Measurements from ENCODE around the gene LRRC72. TPM values are rescaled to one million over a fixed set of nuclear protein-coding genes. Genes with fewer than 3 reads are reported as not detected.
"Not testable (repeated sequence)": the region's sequence is repeated elsewhere in the genome, so short reads cannot be mapped to it uniquely, and the experiment has no call there.

The LRRC72 gene
- total RNA-seq, 4 donors from 2014 or later = not detected

GRCh38 chr7:16529697-16530096 lies 3.1 kb downstream of the LRRC72 start:
- DNase-seq = no peak
- intact Hi-C loops (cut with DNase I; ENCODE audit: low total_unique reads) = no loop called here
- H3K27ac ChIP-seq = no peak overlapping the region
- 82 to 95% methylated on average over 1 of the region's 1 CpG for WGBS, 2 donors (ENCODE audit: low coverage in 1 of 2)
- H3K9me3 ChIP-seq = no peaks in the 10 kb centered on the region
- in situ Hi-C loops (cut with MboI; ENCODE audit: low pct_ligation_motif_present in 1 of 4, low pct_unique_long_range_greater_than_20kb in 1 of 4, low sequenced_read_pairs in 3 of 4) = no loop called here
- no peak overlapping the region for H3K4me3 ChIP-seq
- TF ChIP-seq EP300 (IDR thresholded peaks at IDR 0.05; ENCODE audit: low read depth) (no peak), POLR2A (IDR thresholded peaks at IDR 0.05) (no peak), POLR2AphosphoS5 (IDR thresholded peaks at IDR 0.05) (no peak), CTCF (IDR thresholded peaks at IDR 0.05) (no peak)
- H3K36me3 ChIP-seq = no peaks in the 10 kb centered on the region
- H3K27me3 ChIP-seq = no peaks in the 10 kb centered on the region
- H3K4me1 ChIP-seq = no peaks in the 10 kb centered on the region

- H3K4me1 ChIP-seq = no peaks in the 10 kb centered on the region
- no peaks in the 10 kb centered on the region for H3K9me3 ChIP-seq
- H3K27ac ChIP-seq = no peak overlapping the region
- DNase-seq = no peak
- 46 to 49% methylated on average over 1 of the region's 1 CpG for WGBS, 2 donors (ENCODE audit: low coverage in 1 of 2)
- in situ Hi-C loops (cut with MboI; ENCODE audit: low pct_ligation_motif_present in 1 of 4, low pct_unique_long_range_greater_than_20kb in 1 of 4, low sequenced_read_pairs in 3 of 4) (no loop called here), intact Hi-C loops (cut with DNase I; ENCODE audit: low total_unique reads) (no loop called here)
- no peaks in the 10 kb centered on the region for H3K27me3 ChIP-seq
- H3K4me3 ChIP-seq = no peak overlapping the region
- TF ChIP-seq EP300 (IDR thresholded peaks at IDR 0.05; ENCODE audit: low read depth) (no peak), CTCF (IDR thresholded peaks at IDR 0.05) (no peak), POLR2A (IDR thresholded peaks at IDR 0.05) (no peak), POLR2AphosphoS5 (IDR thresholded peaks at IDR 0.05) (no peak)
- H3K36me3 ChIP-seq = no peaks in the 10 kb centered on the region
These were observed 5.1 kb downstream of the LRRC72 start for GRCh38 chr7:16531707-16532106.

GRCh38 chr7:16532272-16532671 lies 5.6 kb downstream of the LRRC72 start:
- TF ChIP-seq POLR2A (IDR thresholded peaks at IDR 0.05) = no peak
- no peak for TF ChIP-seq EP300 (IDR thresholded peaks at IDR 0.05; ENCODE audit: low read depth)
- no peak for TF ChIP-seq POLR2AphosphoS5 (IDR thresholded peaks at IDR 0.05)
- TF ChIP-seq CTCF (IDR thresholded peaks at IDR 0.05) = no peak
- H3K4me1 ChIP-seq = no peaks in the 10 kb centered on the region
- H3K27me3 ChIP-seq = no peaks in the 10 kb centered on the region
- WGBS, 2 donors (ENCODE audit: low coverage in 1 of 2) = 37 to 43% methylated on average over 1 of the region's 1 CpG
- no peak overlapping the region for H3K27ac ChIP-seq
- no peak overlapping the region for H3K4me3 ChIP-seq
- no peak for DNase-seq
- H3K36me3 ChIP-seq = no peaks in the 10 kb centered on the region
- no peaks in the 10 kb centered on the region for H3K9me3 ChIP-seq
- intact Hi-C loops (cut with DNase I; ENCODE audit: low total_unique reads) = no loop called here
- in situ Hi-C loops (cut with MboI; ENCODE audit: low pct_ligation_motif_present in 1 of 4, low pct_unique_long_range_greater_than_20kb in 1 of 4, low sequenced_read_pairs in 3 of 4) = no loop called here

GRCh38 chr7:16535500-16535899 lies 8.9 kb downstream of the LRRC72 start:
- H3K4me3 ChIP-seq = no peak overlapping the region
- in situ Hi-C loops (cut with MboI; ENCODE audit: low pct_ligation_motif_present in 1 of 4, low pct_unique_long_range_greater_than_20kb in 1 of 4, low sequenced_read_pairs in 3 of 4) (no loop called here), intact Hi-C loops (cut with DNase I; ENCODE audit: low total_unique reads) (no loop called here)
- no peak for DNase-seq
- no peaks in the 10 kb centered on the region for H3K36me3 ChIP-seq
- no peaks in the 10 kb centered on the region for H3K9me3 ChIP-seq
- no peak overlapping the region for H3K27ac ChIP-seq
- TF ChIP-seq POLR2A (IDR thresholded peaks at IDR 0.05) = no peak
- TF ChIP-seq POLR2AphosphoS5 (IDR thresholded peaks at IDR 0.05) = no peak
- no peak for TF ChIP-seq EP300 (IDR thresholded peaks at IDR 0.05; ENCODE audit: low read depth)
- no peak for TF ChIP-seq CTCF (IDR thresholded peaks at IDR 0.05)
- H3K27me3 ChIP-seq = no peaks in the 10 kb centered on the region
- WGBS, 2 donors (ENCODE audit: low coverage in 1 of 2) = 92 to 100% methylated on average over 2 of the region's 2 CpGs
- H3K4me1 ChIP-seq = no peaks in the 10 kb centered on the region

GRCh38 chr7:16540559-16540958 lies 13.9 kb downstream of the LRRC72 start:
- in situ Hi-C loops (cut with MboI; ENCODE audit: low pct_ligation_motif_present in 1 of 4, low pct_unique_long_range_greater_than_20kb in 1 of 4, low sequenced_read_pairs in 3 of 4) = not testable (repeated sequence)
- WGBS, 2 donors (ENCODE audit: low coverage in 1 of 2) = 95 to 100% methylated on average over 1 to 2 of the region's 2 CpGs

More at GRCh38 chr7:16540559-16540958, 13.9 kb downstream of the LRRC72 start:
- H3K9me3 ChIP-seq; H3K4me1 ChIP-seq; H3K27ac ChIP-seq; H3K27me3 ChIP-seq; intact Hi-C loops (cut with DNase I; ENCODE audit: low total_unique reads); DNase-seq; H3K4me3 ChIP-seq; H3K36me3 ChIP-seq: not testable (repeated sequence)

All from transverse colon (tissue), 4 donors.